Spleen (tissue), 7 donors: Measurements from ENCODE around the gene KCNQ5.
"Not testable (repeated sequence)": the region's sequence is repeated elsewhere in the genome, so short reads cannot be mapped to it uniquely, and the experiment has no call there.

ENCODE experiments used
- CTCF ChIP-seq, 11 experiments: fragments of 200-600 bp in 7 of 11; fragments of 450-650 bp in 4 of 11; sonication (generic) in 4 of 11; IDR thresholded peaks in 8 of 11; conservative IDR thresholded peaks in 3 of 11; 1 replicate in 7 of 11; 2 replicates in 4 of 11; pipeline versions ENCODE4 v1.4.0 to v1.8.0; 2016 to 2021; ENCODE audit warnings: antibody characterized with exemption in 11 of 11, inconsistent platforms in 4 of 11, mild to moderate bottlenecking in 1 of 11
- POLR2A ChIP-seq, 3 donors: fragments of 450-650 bp; IDR thresholded peaks; one replicate each; pipeline ENCODE4 v1.5.1; 2017; ENCODE audit warnings: antibody characterized with exemption in 3 of 3, mild to moderate bottlenecking in 1 of 3
- POLR2AphosphoS5 ChIP-seq, 3 donors: sonication (generic); formaldehyde crosslinking; IDR thresholded peaks; one replicate each; pipeline ENCODE4 v1.5.1; 2017; ENCODE audit warnings: antibody characterized with exemption in 3 of 3
- donor health status: DM: no; HTN: no; CAD: no; lungs with moderate emphysema.
- donor health status: DM: no; HTN: no; CAD: no.
- donor health status: DM: no; HTN: no; CAD: no.

- TF ChIP-seq CTCF (IDR thresholded peaks at IDR 0.05 in 8 of 11, conservative IDR thresholded peaks at IDR 0.05 in 3 of 11); POLR2A (IDR thresholded peaks at IDR 0.05); POLR2AphosphoS5 (IDR thresholded peaks at IDR 0.05): not testable (repeated sequence)
Observed at GRCh38 chr6:73233971-73234370, 612.1 kb downstream of the KCNQ5 start.
